GM19328 (cell line): Measurements from ENCODE around the gene CPLX1.
"Not testable (repeated sequence)": the region's sequence is repeated elsewhere in the genome, so short reads cannot be mapped to it uniquely, and the experiment has no call there.

Experiments
- ATAC-seq: cut with Tn5 transposase; IDR thresholded peaks from one replicate; pipeline ENCODE4 v1.9.1; 2021; ENCODE audit warnings: mild to moderate bottlenecking, moderate library complexity; ENCODE audit not compliant: unreplicated experiment

The CPLX1 gene

DNA sequence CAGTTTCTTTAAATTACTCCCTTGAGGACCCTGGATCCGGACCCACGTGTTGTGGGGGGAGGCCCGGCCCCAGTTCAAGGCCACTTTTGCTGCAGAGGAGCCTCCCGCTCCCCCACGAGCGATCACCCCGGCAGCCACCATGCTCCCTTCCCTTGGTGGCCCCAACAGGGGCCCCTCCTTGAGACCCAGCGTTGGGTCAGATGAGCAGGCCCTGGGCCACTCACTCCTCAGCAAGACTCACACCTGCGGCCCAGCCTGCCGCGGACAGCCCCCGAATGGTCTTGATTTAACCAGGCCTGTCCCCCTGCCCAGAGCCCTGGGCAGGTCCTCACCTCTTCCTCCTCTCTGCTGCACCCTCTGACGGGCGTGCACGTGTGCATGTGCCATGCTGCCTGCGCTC is 4.3 kb downstream of the CPLX1 start:
- no peak for ATAC-seq

- ATAC-seq, result no peak
Observed at GRCh38 chr4:821181-821591, 4.7 kb downstream of the CPLX1 start.

GRCh38 chr4:820230-821172 is 5.4 kb downstream of the CPLX1 start:
- no peak for ATAC-seq

- no peak for ATAC-seq
Observed at GRCh38 chr4:819401-820229, 6.3 kb downstream of the CPLX1 start.

GRCh38 chr4:818106-818921 is 7.6 kb downstream of the CPLX1 start:
- ATAC-seq, result no peak

DNA sequence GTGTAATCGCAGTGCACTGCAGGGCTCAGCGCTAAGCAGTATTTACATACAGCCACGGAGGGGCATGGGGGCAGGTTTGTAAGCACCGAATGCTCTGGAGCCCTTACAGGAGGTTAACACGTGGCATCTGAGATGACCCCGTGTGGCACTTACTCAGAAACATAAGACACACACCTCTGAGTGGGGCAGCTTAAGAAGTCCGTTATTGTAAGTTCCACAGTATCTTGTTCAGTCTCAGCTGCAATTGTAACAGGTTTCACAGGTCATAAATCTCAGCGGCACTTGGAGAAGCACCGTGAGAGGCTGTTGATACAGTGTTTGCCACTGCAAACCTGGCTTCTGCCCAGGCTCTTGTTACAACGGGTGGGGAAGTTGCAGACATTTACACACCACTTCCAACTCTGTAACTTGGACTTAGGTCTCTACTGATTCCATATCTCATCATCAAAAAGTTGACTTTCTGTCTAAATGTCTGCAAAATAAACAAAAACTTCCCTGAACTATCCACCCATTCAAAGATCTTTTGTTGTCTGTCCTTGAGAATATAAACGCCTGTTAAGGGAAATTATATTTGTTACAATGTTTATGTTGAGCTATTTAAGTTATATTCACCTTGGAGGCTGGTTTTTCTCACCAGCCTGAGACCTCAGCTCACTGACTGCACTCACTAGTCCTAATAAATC is 10.3 kb downstream of the CPLX1 start:
- no peak for ATAC-seq

- ATAC-seq, result no peak
Observed at GRCh38 chr4:814312-814850, 11.5 kb downstream of the CPLX1 start.

DNA sequence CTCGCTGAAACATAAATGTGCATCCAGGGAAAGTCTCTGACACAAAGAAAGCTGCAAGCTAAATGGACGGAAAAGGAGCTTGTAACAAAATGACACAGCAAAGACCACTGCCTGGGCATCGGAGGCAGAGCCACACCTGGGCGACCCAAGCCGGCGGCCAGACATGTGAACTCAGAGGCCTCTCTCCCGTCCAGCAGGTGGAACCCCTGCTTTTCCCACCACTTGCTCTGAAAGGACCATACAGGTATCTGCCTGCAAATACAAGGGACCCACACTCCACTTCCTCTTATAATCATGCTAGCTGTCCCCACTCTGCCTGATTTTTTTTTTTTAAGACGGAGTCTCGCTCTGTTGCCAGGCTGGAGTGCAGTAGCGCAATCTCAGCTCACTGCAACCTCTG is 12.0 kb downstream of the CPLX1 start:
- ATAC-seq, result no peak

GRCh38 chr4:808860-809570 is 16.9 kb downstream of the CPLX1 start:
- ATAC-seq, result no peak

GRCh38 chr4:807792-808191 is 18.1 kb downstream of the CPLX1 start:
- no peak for ATAC-seq

DNA sequence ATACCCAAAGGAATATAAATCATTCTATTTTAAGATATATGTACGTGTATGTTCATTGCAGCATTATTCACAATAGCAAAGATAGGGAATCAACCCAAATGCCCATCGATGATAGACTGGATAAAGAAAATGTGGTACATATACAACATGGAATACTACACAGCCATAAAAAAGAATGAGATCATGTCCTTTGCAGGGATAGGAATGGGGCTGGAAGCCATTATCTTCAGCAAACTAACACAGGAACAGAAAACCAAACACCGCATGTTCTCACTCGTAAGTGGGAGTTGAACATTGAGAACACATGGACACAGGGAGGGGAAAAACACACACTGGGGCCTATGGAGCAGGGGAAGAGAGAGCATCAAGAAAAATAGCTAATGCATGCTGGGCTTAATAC is 18.9 kb downstream of the CPLX1 start:
- ATAC-seq, result not testable (repeated sequence)

DNA sequence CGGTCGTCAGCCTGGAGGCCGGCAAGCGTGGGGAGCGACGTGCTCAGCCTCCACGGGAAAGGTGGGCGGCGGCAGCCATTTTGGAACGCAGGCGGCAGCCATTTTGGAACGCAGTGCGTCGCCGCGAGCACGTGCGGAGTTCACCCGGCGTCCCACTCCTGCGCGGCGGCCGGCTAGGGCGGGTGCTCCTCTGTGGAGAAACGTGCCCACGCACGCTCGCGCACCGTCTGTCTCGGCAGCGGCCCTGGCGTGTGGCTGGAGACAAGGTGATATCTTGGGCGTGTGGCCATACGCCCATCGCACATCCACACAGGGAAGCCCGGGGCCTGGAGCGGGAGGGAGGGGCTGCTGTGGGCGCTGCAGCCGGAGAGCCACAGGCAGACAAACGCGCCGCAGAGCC is 21.1 kb downstream of the CPLX1 start:
- no peak for ATAC-seq

DNA sequence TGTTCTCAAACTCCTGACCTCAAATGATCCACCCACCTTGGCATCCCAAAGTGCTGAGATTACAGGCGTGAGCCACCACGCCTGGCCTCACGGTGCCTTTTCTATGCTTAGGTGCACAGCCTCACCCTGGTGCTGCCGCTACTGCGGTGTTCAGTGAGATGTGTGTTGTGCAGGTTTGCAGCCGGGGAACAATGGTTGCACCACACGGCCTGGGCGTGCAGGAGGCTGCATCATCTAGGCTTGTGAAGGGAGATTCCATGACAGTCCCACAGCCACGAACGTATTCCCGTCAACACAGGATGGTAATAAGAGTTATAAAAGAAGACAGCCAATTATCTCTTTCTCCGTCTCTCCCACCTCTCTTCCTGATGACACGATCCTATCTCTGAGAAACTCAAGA is 22.0 kb downstream of the CPLX1 start:
- no peak for ATAC-seq

GRCh38 chr4:801436-802124 is 24.3 kb downstream of the CPLX1 start:
- no peak for ATAC-seq

GRCh38 chr4:797066-797465 is 28.9 kb downstream of the CPLX1 start:
- no peak for ATAC-seq

- no peak for ATAC-seq
Observed at GRCh38 chr4:796206-796605, 29.7 kb downstream of the CPLX1 start.

DNA sequence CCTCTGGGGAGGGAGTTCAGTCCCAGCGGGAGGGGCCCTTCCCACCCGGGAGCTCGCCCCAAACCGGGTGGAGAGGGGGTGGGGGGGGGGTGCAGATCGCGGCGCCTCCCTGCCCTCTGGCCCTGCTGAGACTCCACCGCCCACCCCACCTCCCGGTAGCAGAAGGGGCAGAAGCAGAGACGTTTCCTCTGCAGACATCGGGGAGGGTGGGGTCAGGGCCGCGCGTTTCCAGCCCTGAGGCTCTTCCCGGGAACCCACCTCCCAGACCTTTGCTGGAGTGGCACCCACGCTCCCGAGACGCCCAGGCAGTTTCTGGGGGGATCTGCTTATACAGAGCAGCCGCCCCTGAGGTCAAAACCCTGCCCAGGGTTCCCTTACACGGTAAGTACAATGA is 30.2 kb downstream of the CPLX1 start:
- ATAC-seq, result no peak

- ATAC-seq, result no peak
Observed at GRCh38 chr4:794900-795725, 30.8 kb downstream of the CPLX1 start.
